ENCODE measurements around the gene CCDC187. TPM values are rescaled to one million over a fixed set of nuclear protein-coding genes. Genes with fewer than 3 reads are reported as not detected.

Gene CCDC187
- total and polyA plus RNA-seq, 4 donors, result 2.0 to 16.8 (median 6.8) TPM

DNA sequence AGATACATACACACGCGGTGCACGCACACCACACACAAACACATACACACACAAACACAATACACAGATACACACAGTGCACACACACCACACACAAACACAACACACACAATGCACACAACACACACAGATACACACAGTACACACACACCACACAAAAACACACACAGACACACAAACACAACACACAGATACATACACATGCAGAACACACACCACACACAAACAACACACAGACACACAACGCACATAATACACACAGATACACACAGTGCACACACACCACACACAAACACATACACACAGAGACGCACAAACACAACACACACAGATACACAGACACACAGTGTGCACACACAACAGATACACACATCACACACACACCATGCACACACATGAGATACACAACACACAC lies 5.9 kb upstream of the CCDC187 start:
- Histone ChIP-seq H3K27me3 (ENCODE audit: control insufficient read depth in 3 of 3, insufficient read depth in 3 of 3, low read length in 2 of 3) (no peaks in the 10 kb centered on the region), H3K4me1 (ENCODE audit: control insufficient read depth in 5 of 5, insufficient read depth in 5 of 5, low read length in 5 of 5) (peaks cover 0 to 5% (median 0%) of the 10 kb centered on the region in 5 donors), H3K9me3 (ENCODE audit: control insufficient read depth in 4 of 4, insufficient read depth in 3 of 4, low read length in 3 of 4) (peaks cover 0 to 7% (median 3%) of the 10 kb centered on the region in 4 donors), H3K9ac (ENCODE audit: insufficient read depth in 1 of 2, low read length in 2 of 2) (no peak overlapping the region), H3K4me3 (no peak overlapping the region), H3K27ac (ENCODE audit: low read depth in 1 of 2, low read length in 1 of 2) (no peak overlapping the region), H3K36me3 (ENCODE audit: control insufficient read depth in 4 of 4, insufficient read depth in 4 of 4, low read length in 4 of 4) (peaks cover 0 to 2% (median 0%) of the 10 kb centered on the region in 4 donors)
- ATAC-seq (ENCODE audit: insufficient read depth, low FRiP score) (no peak), DNase-seq (no peak)
- TF ChIP-seq, protein P1, sequence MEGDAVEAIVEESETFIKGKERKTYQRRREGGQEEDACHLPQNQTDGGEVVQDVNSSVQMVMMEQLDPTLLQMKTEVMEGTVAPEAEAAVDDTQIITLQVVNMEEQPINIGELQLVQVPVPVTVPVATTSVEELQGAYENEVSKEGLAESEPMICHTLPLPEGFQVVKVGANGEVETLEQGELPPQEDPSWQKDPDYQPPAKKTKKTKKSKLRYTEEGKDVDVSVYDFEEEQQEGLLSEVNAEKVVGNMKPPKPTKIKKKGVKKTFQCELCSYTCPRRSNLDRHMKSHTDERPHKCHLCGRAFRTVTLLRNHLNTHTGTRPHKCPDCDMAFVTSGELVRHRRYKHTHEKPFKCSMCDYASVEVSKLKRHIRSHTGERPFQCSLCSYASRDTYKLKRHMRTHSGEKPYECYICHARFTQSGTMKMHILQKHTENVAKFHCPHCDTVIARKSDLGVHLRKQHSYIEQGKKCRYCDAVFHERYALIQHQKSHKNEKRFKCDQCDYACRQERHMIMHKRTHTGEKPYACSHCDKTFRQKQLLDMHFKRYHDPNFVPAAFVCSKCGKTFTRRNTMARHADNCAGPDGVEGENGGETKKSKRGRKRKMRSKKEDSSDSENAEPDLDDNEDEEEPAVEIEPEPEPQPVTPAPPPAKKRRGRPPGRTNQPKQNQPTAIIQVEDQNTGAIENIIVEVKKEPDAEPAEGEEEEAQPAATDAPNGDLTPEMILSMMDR (IDR thresholded peaks at IDR 0.05; ENCODE audit: control extremely low read depth, extremely low read depth), result no peak
- WGBS, 2 donors, result 93 to 95% methylated on average over 5 of the region's 5 CpGs

DNA sequence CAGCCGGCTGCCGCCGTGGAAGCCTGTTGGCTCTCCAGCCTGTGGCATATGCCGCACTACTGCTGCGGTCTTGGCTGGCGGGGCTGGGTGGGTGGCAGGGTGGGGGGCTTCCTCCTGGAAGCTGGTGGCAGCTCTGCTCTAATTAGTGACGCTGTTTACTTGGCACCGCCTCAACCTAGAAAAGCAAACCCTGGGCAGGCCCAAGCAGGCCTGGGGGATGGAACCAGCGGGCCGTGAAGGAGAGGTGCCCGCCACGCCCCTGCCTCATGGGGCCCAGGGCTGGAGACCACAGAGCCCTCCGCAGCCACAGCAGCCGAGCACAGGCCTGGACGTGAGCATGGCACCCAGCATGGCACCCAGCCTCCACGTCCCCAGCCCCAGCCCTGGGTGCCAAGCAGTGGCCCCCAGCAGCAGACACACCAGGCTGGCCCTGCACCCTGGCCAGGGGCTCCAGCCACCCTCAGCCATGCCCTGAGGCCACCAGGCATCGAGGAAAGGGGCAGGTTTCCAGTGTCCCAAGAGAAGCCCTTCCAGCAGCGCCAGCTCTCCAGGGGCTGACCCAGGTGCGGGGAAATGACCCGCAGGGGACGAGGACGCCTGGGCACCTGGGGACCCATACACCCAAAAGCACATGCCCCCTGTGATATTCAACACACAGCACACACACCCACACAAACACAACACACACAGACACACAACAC lies 5.4 kb upstream of the CCDC187 start:
- ATAC-seq (ENCODE audit: insufficient read depth, low FRiP score), result no peak
- Histone ChIP-seq H3K36me3 (ENCODE audit: control insufficient read depth in 4 of 4, insufficient read depth in 4 of 4, low read length in 4 of 4) (peaks cover 0 to 2% (median 0%) of the 10 kb centered on the region in 4 donors), H3K27me3 (ENCODE audit: control insufficient read depth in 3 of 3, insufficient read depth in 3 of 3, low read length in 2 of 3) (no peaks in the 10 kb centered on the region), H3K9me3 (ENCODE audit: control insufficient read depth in 4 of 4, insufficient read depth in 3 of 4, low read length in 3 of 4) (peaks cover 0 to 7% (median 2%) of the 10 kb centered on the region in 4 donors), H3K4me1 (ENCODE audit: control insufficient read depth in 5 of 5, insufficient read depth in 5 of 5, low read length in 5 of 5) (peaks cover 0 to 5% (median 0%) of the 10 kb centered on the region in 5 donors), H3K9ac (ENCODE audit: insufficient read depth in 1 of 2, low read length in 2 of 2) (no peak overlapping the region), H3K4me3 (no peak overlapping the region), H3K27ac (ENCODE audit: low read depth in 1 of 2, low read length in 1 of 2) (no peak overlapping the region)
- WGBS, 2 donors, result 40 to 57% methylated on average over 20 to 22 of the region's 22 CpGs
- TF ChIP-seq, protein P1 (IDR thresholded peaks at IDR 0.05; ENCODE audit: control extremely low read depth, extremely low read depth), result no peak
- no peak for DNase-seq

DNA sequence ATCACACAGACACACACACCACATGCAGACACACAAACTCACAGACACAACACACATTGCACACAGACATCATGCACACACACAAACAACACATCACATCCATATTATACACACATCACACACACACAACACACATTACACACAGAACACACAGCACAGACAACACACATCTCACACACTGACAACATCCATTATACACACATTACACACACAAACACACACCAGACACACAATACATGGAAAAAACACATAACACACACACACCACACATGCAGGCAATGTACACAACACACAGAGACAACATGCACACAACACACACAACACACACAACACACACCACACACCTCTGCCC lies 4.8 kb upstream of the CCDC187 start:
- Histone ChIP-seq H3K4me3 (no peak overlapping the region), H3K4me1 (ENCODE audit: control insufficient read depth in 5 of 5, insufficient read depth in 5 of 5, low read length in 5 of 5) (peaks cover 0 to 5% (median 0%) of the 10 kb centered on the region in 5 donors), H3K9me3 (ENCODE audit: control insufficient read depth in 4 of 4, insufficient read depth in 3 of 4, low read length in 3 of 4) (peaks cover 0 to 7% (median 2%) of the 10 kb centered on the region in 4 donors), H3K9ac (ENCODE audit: insufficient read depth in 1 of 2, low read length in 2 of 2) (no peak overlapping the region), H3K36me3 (ENCODE audit: control insufficient read depth in 4 of 4, insufficient read depth in 4 of 4, low read length in 4 of 4) (peaks cover 0 to 2% (median 0%) of the 10 kb centered on the region in 4 donors), H3K27me3 (ENCODE audit: control insufficient read depth in 3 of 3, insufficient read depth in 3 of 3, low read length in 2 of 3) (no peaks in the 10 kb centered on the region), H3K27ac (ENCODE audit: low read depth in 1 of 2, low read length in 1 of 2) (no peak overlapping the region)
- no peak for ATAC-seq (ENCODE audit: insufficient read depth, low FRiP score)
- TF ChIP-seq, protein P1 (IDR thresholded peaks at IDR 0.05; ENCODE audit: control extremely low read depth, extremely low read depth), result no peak
- DNase-seq, result no peak
